C4-2B (cell line): ENCODE measurements around the gene PIBF1.

Experiments used
- H3K27ac ChIP-seq: fragments of 450-650 bp; 2 replicates; pipeline ENCODE4 v1.5.1; 2017
- ZFX ChIP-seq: fragments of 450-650 bp; IDR thresholded peaks from 2 replicates; pipeline ENCODE4 v1.6.1; 2017
- TF ChIP-seq, protein P1 (sequence below): fragments of 450-650 bp; conservative IDR thresholded peaks from 2 replicates; pipeline ENCODE4 v1.5.1; 2017; ENCODE audit warnings: mild to moderate bottlenecking

PIBF1 gene

DNA sequence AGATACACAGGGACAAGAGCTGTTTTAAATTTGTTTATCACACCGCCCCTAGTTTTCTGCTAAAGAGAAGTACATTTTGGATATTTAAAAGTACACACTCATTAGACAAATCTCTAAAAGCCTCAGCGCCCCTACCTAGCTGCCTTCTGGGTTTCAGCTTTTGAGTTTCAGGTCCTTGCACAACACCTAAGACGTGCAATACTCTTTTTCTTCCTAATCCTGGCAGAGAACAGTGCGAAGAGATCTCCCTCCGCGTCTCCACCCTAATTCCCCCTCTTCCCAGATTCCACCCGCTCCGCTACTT is 276.5 kb downstream of the PIBF1 start:
- TF ChIP-seq ZFX: no peak
- TF ChIP-seq, protein P1, sequence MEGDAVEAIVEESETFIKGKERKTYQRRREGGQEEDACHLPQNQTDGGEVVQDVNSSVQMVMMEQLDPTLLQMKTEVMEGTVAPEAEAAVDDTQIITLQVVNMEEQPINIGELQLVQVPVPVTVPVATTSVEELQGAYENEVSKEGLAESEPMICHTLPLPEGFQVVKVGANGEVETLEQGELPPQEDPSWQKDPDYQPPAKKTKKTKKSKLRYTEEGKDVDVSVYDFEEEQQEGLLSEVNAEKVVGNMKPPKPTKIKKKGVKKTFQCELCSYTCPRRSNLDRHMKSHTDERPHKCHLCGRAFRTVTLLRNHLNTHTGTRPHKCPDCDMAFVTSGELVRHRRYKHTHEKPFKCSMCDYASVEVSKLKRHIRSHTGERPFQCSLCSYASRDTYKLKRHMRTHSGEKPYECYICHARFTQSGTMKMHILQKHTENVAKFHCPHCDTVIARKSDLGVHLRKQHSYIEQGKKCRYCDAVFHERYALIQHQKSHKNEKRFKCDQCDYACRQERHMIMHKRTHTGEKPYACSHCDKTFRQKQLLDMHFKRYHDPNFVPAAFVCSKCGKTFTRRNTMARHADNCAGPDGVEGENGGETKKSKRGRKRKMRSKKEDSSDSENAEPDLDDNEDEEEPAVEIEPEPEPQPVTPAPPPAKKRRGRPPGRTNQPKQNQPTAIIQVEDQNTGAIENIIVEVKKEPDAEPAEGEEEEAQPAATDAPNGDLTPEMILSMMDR: no peak
- H3K27ac ChIP-seq: peak overlapping the region; percentile 65; the same call in 1 of the 2 replicates

DNA sequence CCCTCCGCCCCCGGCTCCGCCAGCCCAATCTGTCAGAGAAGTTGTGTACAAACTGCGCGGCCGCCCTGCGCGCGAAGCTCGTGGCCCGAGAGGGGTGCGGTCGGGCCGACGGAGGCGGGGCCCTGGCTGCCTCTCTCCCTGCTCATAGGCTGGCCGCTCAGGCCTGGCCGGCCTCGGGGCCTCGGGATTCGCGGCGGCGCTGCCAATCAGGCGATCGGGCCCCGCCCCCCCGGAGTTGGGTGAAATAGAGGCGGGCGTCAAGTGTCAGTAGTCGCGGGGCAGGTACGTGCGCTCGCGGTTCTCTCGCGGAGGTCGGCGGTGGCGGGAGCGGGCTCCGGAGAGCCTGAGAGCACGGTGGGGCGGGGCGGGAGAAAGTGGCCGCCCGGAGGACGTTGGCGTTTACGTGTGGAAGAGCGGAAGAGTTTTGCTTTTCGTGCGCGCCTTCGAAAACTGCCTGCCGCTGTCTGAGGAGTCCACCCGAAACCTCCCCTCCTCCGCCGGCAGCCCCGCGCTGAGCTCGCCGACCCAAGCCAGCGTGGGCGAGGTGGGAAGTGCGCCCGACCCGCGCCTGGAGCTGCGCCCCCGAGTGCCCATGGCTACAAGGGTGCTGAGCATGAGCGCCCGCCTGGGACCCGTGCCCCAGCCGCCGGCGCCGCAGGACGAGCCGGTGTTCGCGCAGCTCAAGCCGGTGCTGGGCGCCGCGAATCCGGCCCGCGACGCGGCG is 277.0 kb downstream of the PIBF1 start, which contains the start of gene KLF5:
Gene KLF5, plus strand, starts transcription at position 270 of the 724 bp plus-strand sequence. Its CDS starts 323 bp downstream, at position 593.
- H3K27ac ChIP-seq: peak within 1 kb of the TSS; percentile 65
- TF ChIP-seq, protein P1: no peak
- no peak for TF ChIP-seq ZFX

DNA sequence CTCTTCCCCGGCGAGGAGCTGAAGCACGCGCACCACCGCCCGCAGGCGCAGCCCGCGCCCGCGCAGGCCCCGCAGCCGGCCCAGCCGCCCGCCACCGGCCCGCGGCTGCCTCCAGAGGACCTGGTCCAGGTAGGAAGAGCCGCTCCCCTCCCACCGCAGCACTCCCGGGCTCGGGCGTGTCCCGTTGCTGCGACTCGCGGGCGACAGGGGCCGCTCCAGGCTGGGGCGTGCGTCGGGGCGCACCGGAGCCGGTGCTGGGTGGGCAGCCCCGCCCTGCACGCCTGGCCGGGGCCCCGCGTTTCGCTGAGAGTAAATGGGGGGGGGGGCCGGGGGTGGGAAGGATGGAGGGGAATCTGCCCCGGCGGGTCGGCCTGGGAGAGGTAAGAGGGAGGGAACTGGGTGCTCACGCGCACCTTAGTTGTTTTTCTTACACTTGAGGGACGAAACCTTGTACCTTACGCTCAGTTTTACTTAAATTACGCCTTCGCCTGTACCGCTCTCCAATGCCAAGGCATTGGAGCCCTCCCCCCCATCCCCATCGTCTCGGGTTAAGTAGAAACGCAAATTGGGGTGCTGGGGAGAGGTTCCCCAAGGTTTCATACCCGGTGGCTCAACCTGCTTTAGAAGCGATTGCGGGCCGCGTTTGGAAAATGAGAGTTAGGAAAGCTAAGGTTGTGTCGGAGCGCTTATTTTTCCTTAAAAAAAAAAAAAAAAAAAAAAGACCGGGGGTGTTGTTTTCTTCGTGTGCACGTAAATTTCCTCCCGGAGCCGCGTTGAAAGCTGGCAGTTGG is 277.7 kb downstream of the PIBF1 start:
- TF ChIP-seq ZFX: no peak
- TF ChIP-seq, protein P1: peak; percentile 39
- H3K27ac ChIP-seq: peak overlapping the region; percentile 65

DNA sequence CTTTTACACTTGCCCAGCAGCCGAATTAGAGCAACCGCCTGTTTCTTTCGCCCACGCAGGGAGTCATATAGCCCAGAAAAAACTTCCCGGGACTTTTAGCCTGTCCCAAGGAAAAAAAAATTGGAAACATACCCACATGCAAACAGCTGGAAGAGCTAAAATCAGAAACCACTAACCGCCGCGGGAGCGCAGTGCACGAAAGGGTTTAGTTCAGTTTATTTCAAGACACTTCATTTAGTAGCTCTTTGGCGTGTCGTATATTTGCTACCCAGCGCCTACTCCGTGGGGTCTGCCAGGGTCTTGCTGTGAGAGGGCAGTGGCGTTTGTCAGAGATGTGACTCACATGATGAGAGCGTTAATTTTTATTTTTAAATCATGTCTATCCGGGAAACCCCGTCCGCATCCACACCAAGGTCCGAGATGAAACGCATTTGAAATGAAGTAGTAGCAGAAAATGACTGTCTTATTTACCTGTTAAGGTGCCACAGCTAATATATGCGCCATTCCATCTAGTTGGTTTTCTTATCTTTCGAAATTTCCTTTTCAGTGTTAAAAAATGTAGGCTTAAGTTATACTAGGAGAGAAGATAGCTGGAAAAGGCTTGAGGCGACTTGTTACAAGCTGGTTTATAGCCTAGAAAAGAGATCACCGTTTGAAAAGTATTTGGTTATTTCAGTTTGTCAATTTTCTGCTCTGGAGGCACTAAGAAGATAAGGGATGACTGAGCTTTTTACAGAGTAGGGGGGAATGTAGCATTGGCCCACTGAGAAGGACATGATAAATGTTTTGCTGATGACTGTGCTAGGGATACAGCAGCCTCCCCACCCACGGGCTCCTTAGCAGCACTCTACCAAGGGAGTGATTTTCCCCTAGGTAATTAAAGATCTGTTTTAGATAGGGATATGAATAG is 278.6 kb downstream of the PIBF1 start:
- TF ChIP-seq ZFX: no peak
- TF ChIP-seq, protein P1: no peak
- H3K27ac ChIP-seq: peak overlapping the region; percentile 65

DNA sequence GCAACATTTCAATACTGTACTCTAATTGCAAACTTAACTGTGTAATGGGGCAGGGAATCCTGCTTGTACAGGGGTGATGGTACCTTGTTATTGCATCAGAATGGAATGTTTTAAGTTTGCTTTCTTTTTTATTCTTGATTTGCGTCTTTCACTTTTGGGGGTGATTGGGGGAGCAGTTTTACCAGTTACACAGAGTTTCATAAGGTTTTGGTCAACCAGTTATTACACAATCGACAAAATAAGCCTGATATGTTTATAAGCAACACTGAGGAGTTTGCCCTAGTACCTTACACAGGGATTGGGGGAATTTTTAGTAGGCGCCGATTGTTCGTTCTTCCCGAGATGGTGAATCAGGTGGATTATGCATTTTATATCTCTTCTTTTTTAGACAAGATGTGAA is 279.5 kb downstream of the PIBF1 start:
- no peak overlapping the region for H3K27ac ChIP-seq
- no peak for TF ChIP-seq ZFX
- TF ChIP-seq, protein P1: no peak

DNA sequence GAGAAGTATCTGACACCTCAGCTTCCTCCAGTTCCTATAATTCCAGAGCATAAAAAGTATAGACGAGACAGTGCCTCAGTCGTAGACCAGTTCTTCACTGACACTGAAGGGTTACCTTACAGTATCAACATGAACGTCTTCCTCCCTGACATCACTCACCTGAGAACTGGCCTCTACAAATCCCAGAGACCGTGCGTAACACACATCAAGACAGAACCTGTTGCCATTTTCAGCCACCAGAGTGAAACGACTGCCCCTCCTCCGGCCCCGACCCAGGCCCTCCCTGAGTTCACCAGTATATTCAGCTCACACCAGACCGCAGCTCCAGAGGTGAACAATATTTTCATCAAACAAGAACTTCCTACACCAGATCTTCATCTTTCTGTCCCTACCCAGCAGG is 279.9 kb downstream of the PIBF1 start:
- TF ChIP-seq, protein P1: no peak
- TF ChIP-seq ZFX: no peak

More for the DNA sequence above, 279.9 kb downstream of the PIBF1 start:
- no peak overlapping the region for H3K27ac ChIP-seq
